Breast epithelium (tissue), 4 donors: Measurements from ENCODE around the gene LCP2. TPM values are rescaled to one million over a fixed set of nuclear protein-coding genes. Genes with fewer than 3 reads are reported as not detected.

Source experiments
- DNase-seq, 2 donors: peaks; one replicate each; pipeline ENCODE4 v3.0.0-alpha.2; 2019; ENCODE audit warnings: low spot score in 2 of 2
- H3K27ac ChIP-seq, 2 donors: fragments of 200-600 bp; sonication (generic) in 1 of 2; one replicate each; pipeline ENCODE4 v1.5.1; 2016 to 2019; ENCODE audit warnings: mild to moderate bottlenecking in 1 of 2
- H3K27me3 ChIP-seq, 2 donors: fragments of 200-600 bp; sonication (generic) in 1 of 2; one replicate each; pipeline versions ENCODE4 v1.5.1 to v1.6.0; 2017 to 2019; ENCODE audit warnings: control low read depth in 1 of 2, mild to moderate bottlenecking in 1 of 2
- H3K36me3 ChIP-seq: fragments of 200-600 bp; one replicate; pipeline ENCODE4 v1.5.1; 2019
- H3K4me1 ChIP-seq, 2 donors: fragments of 200-600 bp; sonication (generic); one replicate each; pipeline ENCODE4 v1.5.1; 2016 to 2019; ENCODE audit warnings: control low read depth in 1 of 2
- H3K4me3 ChIP-seq, 3 donors: fragments of 200-600 bp; sonication (generic); 1 replicate in 2 of 3; 2 replicates in 1 of 3; pipeline ENCODE4 v1.5.1; 2016 to 2019; ENCODE audit warnings: mild to moderate bottlenecking in 3 of 3, moderate library complexity in 2 of 3
- H3K9me3 ChIP-seq, 2 donors: fragments of 200-600 bp; sonication (generic) in 1 of 2; one replicate each; pipeline ENCODE4 v1.5.1; 2016 to 2019; ENCODE audit warnings: control low read depth in 1 of 2
- CTCF ChIP-seq, 3 donors: fragments of 450-650 bp; IDR thresholded peaks; one replicate each; pipeline ENCODE4 v1.5.1; 2016 to 2017; ENCODE audit warnings: antibody characterized with exemption in 3 of 3, mild to moderate bottlenecking in 3 of 3, moderate library complexity in 3 of 3
- POLR2A ChIP-seq: fragments of 450-650 bp; IDR thresholded peaks from one replicate; pipeline ENCODE4 v1.6.1; 2016; ENCODE audit warnings: antibody characterized with exemption, mild to moderate bottlenecking, moderate library complexity
- POLR2AphosphoS5 ChIP-seq, 3 donors: sonication (generic); formaldehyde crosslinking; IDR thresholded peaks; one replicate each; pipeline ENCODE4 v1.6.1; 2017; ENCODE audit warnings: antibody characterized with exemption in 3 of 3
- intact Hi-C: fragments of 100-400 bp; cut with DNase I; formaldehyde crosslinking; loops from one replicate; pipeline ENCODE4 v1.15.1; 2023; ENCODE audit warnings: low total_unique reads
- total RNA-seq, 3 donors: library from RNA; depleted of rRNA; stranded (reverse); fragments of >200 nt; gene quantifications; one replicate each; pipeline ENCODE4 v1.1.0, GENCODE V29; 2016

The LCP2 gene
- total RNA-seq, 3 donors from 2014 or later = 15.4 to 41.4 (median 21.8) TPM

- H3K9me3 ChIP-seq = no peaks in the 10 kb centered on the region
- DNase-seq = no peak
- TF ChIP-seq CTCF (IDR thresholded peaks at IDR 0.05) (no peak), POLR2A (no peak), POLR2AphosphoS5 (IDR thresholded peaks at IDR 0.05) (no peak)
- intact Hi-C loops = no loop called here
- no peak overlapping the region for H3K4me3 ChIP-seq
- no peaks in the 10 kb centered on the region for H3K27me3 ChIP-seq
- no peaks in the 10 kb centered on the region for H3K4me1 ChIP-seq
- H3K27ac ChIP-seq = no peak overlapping the region
- no peaks in the 10 kb centered on the region for H3K36me3 ChIP-seq
Measured at GRCh38 chr5:170201311-170201710, 96.3 kb downstream of the LCP2 start.

- H3K4me1 ChIP-seq = no peaks in the 10 kb centered on the region
- H3K4me3 ChIP-seq = no peak overlapping the region
- TF ChIP-seq POLR2AphosphoS5 (IDR thresholded peaks at IDR 0.05) (no peak), POLR2A (no peak), CTCF (IDR thresholded peaks at IDR 0.05) (no peak)
- intact Hi-C loops = no loop called here
- no peaks in the 10 kb centered on the region for H3K36me3 ChIP-seq
- no peak overlapping the region for H3K27ac ChIP-seq
- H3K9me3 ChIP-seq = no peaks in the 10 kb centered on the region
- H3K27me3 ChIP-seq = no peaks in the 10 kb centered on the region
- no peak for DNase-seq
Measured at GRCh38 chr5:170200876-170201275, 96.7 kb downstream of the LCP2 start.

Other genes starting within 250 kb of the LCP2 start
- gene FOXI1, start 191.9 kb downstream of the LCP2 start, total RNA-seq = 1 to 10 TPM in 2 of 3 donors, not detected in 1; 1.3 to 7.9 TPM
- under 1 TPM in 2 of 3 donors, not detected in 1; 0.15 to 0.80 TPM for gene C5orf58, start 64.8 kb downstream of the LCP2 start, total RNA-seq
- 1 to 10 TPM in 2 of 3 donors, under 1 TPM in 1; 0.16 to 6.6 (median 5.1) TPM for gene KCNMB1, start 91.6 kb upstream of the LCP2 start, total RNA-seq
- gene KCNIP1, start 206.2 kb upstream of the LCP2 start, total RNA-seq = 1 to 10 TPM in 2 of 3 donors, not detected in 1; 1.0 to 1.6 TPM